Measurements from ENCODE around the gene MEG3.

MEG3 gene

GRCh38 chr14:100819829-100820475 lies 6.0 kb upstream of the MEG3 start:
- no peak for DNase-seq (ENCODE audit: low read depth)
- no peak overlapping the region for H3K4me3 ChIP-seq (ENCODE audit: low read depth, low read length)
- TF ChIP-seq CTCF (IDR thresholded peaks at IDR 0.05; ENCODE audit: low read depth, low read length, missing control alignments): no peak

- no peak for DNase-seq (ENCODE audit: low read depth)
- no peak for TF ChIP-seq CTCF (IDR thresholded peaks at IDR 0.05; ENCODE audit: low read depth, low read length, missing control alignments)
- no peak overlapping the region for H3K4me3 ChIP-seq (ENCODE audit: low read depth, low read length)
Measured at GRCh38 chr14:100820957-100821356, 5.0 kb upstream of the MEG3 start.

GRCh38 chr14:100822013-100822412 lies 3.9 kb upstream of the MEG3 start:
- no peak for DNase-seq (ENCODE audit: low read depth)
- no peak for TF ChIP-seq CTCF (IDR thresholded peaks at IDR 0.05; ENCODE audit: low read depth, low read length, missing control alignments)
- H3K4me3 ChIP-seq (ENCODE audit: low read depth, low read length): no peak overlapping the region

- no peak for DNase-seq (ENCODE audit: low read depth)
- TF ChIP-seq CTCF (IDR thresholded peaks at IDR 0.05; ENCODE audit: low read depth, low read length, missing control alignments): no peak
- no peak overlapping the region for H3K4me3 ChIP-seq (ENCODE audit: low read depth, low read length)
Measured at GRCh38 chr14:100822532-100823296, 3.2 kb upstream of the MEG3 start.

- no peak overlapping the region for H3K4me3 ChIP-seq (ENCODE audit: low read depth, low read length)
- no peak for TF ChIP-seq CTCF (IDR thresholded peaks at IDR 0.05; ENCODE audit: low read depth, low read length, missing control alignments)
- DNase-seq (ENCODE audit: low read depth): no peak
Measured at GRCh38 chr14:100823413-100824080, 2.4 kb upstream of the MEG3 start.

GRCh38 chr14:100824091-100824551 lies 1.8 kb upstream of the MEG3 start:
- DNase-seq (ENCODE audit: low read depth): no peak
- no peak overlapping the region for H3K4me3 ChIP-seq (ENCODE audit: low read depth, low read length)
- TF ChIP-seq CTCF (IDR thresholded peaks at IDR 0.05; ENCODE audit: low read depth, low read length, missing control alignments): no peak
